Measurements from ENCODE around the gene TSPAN3.

GRCh38 chr15:77030928-77031375, 40.0 kb downstream of the TSPAN3 start:
- TF ChIP-seq REST (IDR thresholded peaks at IDR 0.05; ENCODE audit: insufficient replicate concordance, low read depth) (no peak), CTCF (IDR thresholded peaks at IDR 0.05; ENCODE audit: insufficient read depth, low read length) (no peak), POLR2AphosphoS5 (IDR thresholded peaks at IDR 0.05; ENCODE audit: low read depth) (no peak)
